Body of pancreas (tissue), 4 donors: Measurements from ENCODE around the gene AP5B1.

ENCODE experiments used
- CTCF ChIP-seq, 7 experiments: fragments of 450-650 bp in 4 of 7; fragments of 200-600 bp in 3 of 7; sonication (generic) in 3 of 7; IDR thresholded peaks; one replicate each; pipeline ENCODE4 v1.5.1; 2016 to 2019; ENCODE audit warnings: antibody characterized with exemption in 7 of 7
- POLR2A ChIP-seq, 3 donors: fragments of 450-650 bp; IDR thresholded peaks; one replicate each; pipeline ENCODE4 v1.6.1; 2016; ENCODE audit warnings: antibody characterized with exemption in 3 of 3, mild to moderate bottlenecking in 2 of 3

GRCh38 chr11:65785319-65786007 lies 4.7 kb upstream of the AP5B1 start:
- TF ChIP-seq CTCF (IDR thresholded peaks at IDR 0.05) (no peak), POLR2A (IDR thresholded peaks at IDR 0.05) (no peak)
